Measurements from ENCODE around the gene SH2B3. TPM values are rescaled to one million over a fixed set of nuclear protein-coding genes. Genes with fewer than 3 reads are reported as not detected.

The SH2B3 gene
- total RNA-seq, 1 donor from 2014 or later = 93.7 TPM

GRCh38 chr12:111494676-111495075 lies 89.0 kb downstream of the SH2B3 start:
- Mint-ChIP-seq H3K27me3 (ENCODE audit: unreplicated experiment) (peaks cover 1% of the 10 kb centered on the region), H3K36me3 (ENCODE audit: low read depth, unreplicated experiment) (peaks cover 30% of the 10 kb centered on the region), H3K4me3 (ENCODE audit: unreplicated experiment) (no peak overlapping the region), H3K4me1 (ENCODE audit: unreplicated experiment) (no peaks in the 10 kb centered on the region), H3K9me3 (ENCODE audit: unreplicated experiment) (no peaks in the 10 kb centered on the region), H3K27ac (ENCODE audit: unreplicated experiment) (no peak overlapping the region)
- no peak for TF ChIP-seq CTCF (IDR thresholded peaks at IDR 0.05; ENCODE audit: unreplicated experiment)
- DNase-seq (ENCODE audit: low spot score) = no peak

Other genes with a start within 250 kb of the SH2B3 start
- 14.8 TPM for gene PHETA1, start 36.8 kb upstream of the SH2B3 start, total RNA-seq (ENCODE audit: unreplicated experiment)
- 69.4 TPM for gene ATXN2, start 193.4 kb downstream of the SH2B3 start, total RNA-seq (ENCODE audit: unreplicated experiment)